ENCODE data around the gene HAL. TPM values are rescaled to one million over a fixed set of nuclear protein-coding genes. Genes with fewer than 3 reads are reported as not detected.

HAL gene
- total and polyA plus RNA-seq, 2 of the 8 experiments (the other 6 are each of a cell fraction or from before 2014, with no cell fraction given), result 0.12 to 0.17 TPM

- no peak overlapping the region for H2BK12ac ChIP-seq (ENCODE audit: low read depth, low read length)
- H2BK5ac ChIP-seq (ENCODE audit: low read depth, low read length), result no peak overlapping the region
- no peaks in the 10 kb centered on the region for H3K9me3 ChIP-seq (ENCODE audit: insufficient read depth in 2 of 2, low read depth in 1 of 2, low read length in 1 of 2)
- H3K18ac ChIP-seq (ENCODE audit: extremely low read depth, low read length), result no peak overlapping the region
- no peak overlapping the region for H4K91ac ChIP-seq (replicated peaks; ENCODE audit: insufficient read length, low read length)
- no peak overlapping the region for H3K23ac ChIP-seq (ENCODE audit: insufficient read length)
- H2AK5ac ChIP-seq (ENCODE audit: low read depth, low read length), result no peak overlapping the region
- no peak overlapping the region for H2AFZ ChIP-seq (ENCODE audit: low read length)
- H4K8ac ChIP-seq (ENCODE audit: extremely low read depth, insufficient read depth, low read length), result no peak overlapping the region
- no peaks in the 10 kb centered on the region for H4K20me1 ChIP-seq (replicated peaks in 1 of 2; ENCODE audit: control insufficient read depth in 1 of 2, insufficient read depth in 2 of 2, low read length in 2 of 2)
- no peaks in the 10 kb centered on the region for H3K23me2 ChIP-seq (ENCODE audit: low read depth, low read length)
- H3K9ac ChIP-seq (replicated peaks in 1 of 4; ENCODE audit: extremely low read depth in 1 of 4, low read depth in 3 of 4, low read length in 3 of 4), result no peak overlapping the region
- no peaks in the 10 kb centered on the region for H3K79me1 ChIP-seq (ENCODE audit: low read depth, low read length)
- no peaks in the 10 kb centered on the region; a peak in 1 of 7 replicates for H3K4me1 ChIP-seq (replicated peaks in 1 of 4; ENCODE audit: control insufficient read depth in 3 of 4, insufficient read depth in 4 of 4, low read length in 3 of 4)
- no peak for DNase-seq (ENCODE audit: low read depth in 1 of 2, low spot score in 2 of 2)
- no peaks in the 10 kb centered on the region for H3K79me2 ChIP-seq (ENCODE audit: control insufficient read depth in 1 of 2, insufficient read depth in 2 of 2, low read length in 2 of 2)
- no peak overlapping the region for H4K5ac ChIP-seq (ENCODE audit: insufficient read length, low read depth, low read length)
- H3K4me2 ChIP-seq (ENCODE audit: insufficient read depth in 1 of 2, low read depth in 2 of 2, low read length in 2 of 2), result no peak overlapping the region
- no peak overlapping the region for H3K4me3 ChIP-seq (ENCODE audit: extremely low read depth in 1 of 4, insufficient read depth in 2 of 4, low read depth in 3 of 4, low read length in 4 of 4)
- no peak for FAIRE-seq
- no peak overlapping the region for H3K4ac ChIP-seq (replicated peaks; ENCODE audit: insufficient read length, low read depth, low read length)
- WGBS, 2 experiments (ENCODE audit: extremely low coverage in 1 of 2, insufficient coverage in 1 of 2, insufficient read length in 1 of 2, insufficient replicate concordance in 2 of 2, low coverage in 1 of 2, low lambda C conversion rate in 2 of 2, missing lambda C conversion rate in 1 of 2), result 95% methylated on average over 5 of the region's 5 CpGs; no CpG with 5 or more reads in 1 of the 2 experiments
- H3K36me3 ChIP-seq (ENCODE audit: control insufficient read depth in 2 of 4, insufficient read depth in 4 of 4, low read length in 3 of 4), result no peaks in the 10 kb centered on the region
- H3K27me3 ChIP-seq (replicated peaks in 1 of 4; ENCODE audit: control insufficient read depth in 3 of 4, extremely low read depth in 1 of 4, insufficient read depth in 3 of 4, low read length in 3 of 4), result no peaks in the 10 kb centered on the region
- CTCF ChIA-PET (ENCODE audit: partially characterized antibody), result interaction anchor here (1.0 to 7.3 kb wide), 4 partner anchors 11 to 60 kb away, joined by 3 to 69 read pairs (median 5); partner anchors contain the start of gene HAL
- peak overlapping the region; percentile 66; the same call in 1 of the 2 replicates for H2BK15ac ChIP-seq (ENCODE audit: low read length)
- no peak overlapping the region for H2BK120ac ChIP-seq (replicated peaks; ENCODE audit: low read depth, low read length)
- no peak overlapping the region for H3K27ac ChIP-seq (ENCODE audit: low read depth, low read length)
- POLR2A ChIA-PET (ENCODE audit: partially characterized antibody), result interaction anchor here (1.6 kb wide), 1 partner anchor 119 kb away, joined by 3 read pairs; the partner anchor contains the start of gene SNRPF
- TF ChIP-seq SIRT6 (IDR thresholded peaks at IDR 0.05; ENCODE audit: low read length) (no peak), PHF8 (conservative IDR thresholded peaks at IDR 0.05; ENCODE audit: low read depth, low read length) (no peak), CREB1 (IDR thresholded peaks at IDR 0.05) (no peak), SRF (IDR thresholded peaks at IDR 0.05; ENCODE audit: low read depth, low read length) (no peak), GABPA (IDR thresholded peaks at IDR 0.05; ENCODE audit: borderline replicate concordance, insufficient read depth, low read length) (no peak), ATF3 (IDR thresholded peaks at IDR 0.05; ENCODE audit: insufficient read depth, low read depth, low read length) (no peak), KDM1A (IDR thresholded peaks at IDR 0.05; ENCODE audit: borderline replicate concordance, low read length) (no peak), EGR1 (IDR thresholded peaks at IDR 0.05; ENCODE audit: borderline replicate concordance, low read depth, low read length) (no peak), CTBP2 (IDR thresholded peaks at IDR 0.05; ENCODE audit: borderline replicate concordance, insufficient read depth, insufficient read length, low read length) (no peak), KDM5A (IDR thresholded peaks at IDR 0.05; ENCODE audit: low read length) (no peak), NRF1 (IDR thresholded peaks at IDR 0.05; ENCODE audit: low read depth, low read length) (no peak)
- H3K14ac ChIP-seq (ENCODE audit: insufficient read length), result no peak overlapping the region
- no peak overlapping the region for H3K56ac ChIP-seq (replicated peaks; ENCODE audit: insufficient read length, low read depth, low read length)
- H2BK20ac ChIP-seq (ENCODE audit: low read length), result no peak overlapping the region
Observed at GRCh38 chr12:95978351-95978750, 17.8 kb downstream of the HAL start.
